Heart left ventricle (tissue), 13 donors: ENCODE results near the gene ERCC6L.

Experiments
- POLR2A ChIP-seq, 2 donors: fragments of 450-650 bp; IDR thresholded peaks; one replicate each; pipeline ENCODE4 v1.6.1; 2017; ENCODE audit warnings: antibody characterized with exemption in 2 of 2, mild to moderate bottlenecking in 2 of 2, moderate library complexity in 2 of 2
- TF ChIP-seq, protein P1 (sequence below), 12 donors: fragments of 200-600 bp; sonication (generic) in 4 of 12; IDR thresholded peaks; one replicate each; pipeline versions ENCODE4 v1.5.0 to v1.8.0; 2018 to 2022; ENCODE audit warnings: antibody characterized with exemption in 12 of 12, mild to moderate bottlenecking in 5 of 12
- donor health status: ischemic (EF 13 %, LVEDD 7.1; RV severe dilation, severe dysfunction).
- donor health status: DM: no; HTN: yes; CAD: no.
- donor health status: DM: no; HTN: no; CAD: no.
- donor health status: ischemic (EF 25% LVEDD 6.9; RV normal size, moderate dysfunction).
- donor health status: ischemic (EF 25% LVEDD 5.7; RV mildly dilated, moderate dysfunction).
- donor health status: ischemic (EF 35%, LVEDD 5.7; RV mildly dilated, moderate dysfunction).
- donor health status: nonischemic (EF 11% LVEDD 7.7; RV severe dilation, severe dysfunction).
- donor health status: DM: yes; HTN: yes; CAD: no.
- donor health status: PGD.
- donor health status: ischemic (EF 29% LVEDD 5.4; RV normal size, mild dysfunction).
- donor health status: nonischemic (EF 23%, LVEDD 6.1; RV moderate dilation, normal function).

DNA sequence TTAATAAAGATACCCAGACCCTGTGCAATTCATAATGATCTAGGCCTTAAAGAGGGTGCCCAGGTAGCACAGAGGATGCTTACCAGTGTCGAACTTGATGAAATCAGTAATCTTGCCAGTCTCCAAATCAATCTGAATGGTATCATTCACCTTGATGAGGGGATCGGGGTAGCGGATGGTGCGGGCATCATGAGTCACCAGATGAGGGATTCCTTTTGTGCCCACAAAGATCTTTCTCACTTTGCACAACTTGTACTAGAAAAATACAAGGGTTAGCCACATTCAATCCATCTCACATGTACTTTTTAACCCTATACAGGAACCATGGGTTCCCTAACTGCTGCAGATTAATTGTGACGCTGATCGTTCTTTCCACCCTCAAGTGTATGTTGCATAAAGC lies 34.9 kb upstream of the ERCC6L start:
- TF ChIP-seq, protein P1, sequence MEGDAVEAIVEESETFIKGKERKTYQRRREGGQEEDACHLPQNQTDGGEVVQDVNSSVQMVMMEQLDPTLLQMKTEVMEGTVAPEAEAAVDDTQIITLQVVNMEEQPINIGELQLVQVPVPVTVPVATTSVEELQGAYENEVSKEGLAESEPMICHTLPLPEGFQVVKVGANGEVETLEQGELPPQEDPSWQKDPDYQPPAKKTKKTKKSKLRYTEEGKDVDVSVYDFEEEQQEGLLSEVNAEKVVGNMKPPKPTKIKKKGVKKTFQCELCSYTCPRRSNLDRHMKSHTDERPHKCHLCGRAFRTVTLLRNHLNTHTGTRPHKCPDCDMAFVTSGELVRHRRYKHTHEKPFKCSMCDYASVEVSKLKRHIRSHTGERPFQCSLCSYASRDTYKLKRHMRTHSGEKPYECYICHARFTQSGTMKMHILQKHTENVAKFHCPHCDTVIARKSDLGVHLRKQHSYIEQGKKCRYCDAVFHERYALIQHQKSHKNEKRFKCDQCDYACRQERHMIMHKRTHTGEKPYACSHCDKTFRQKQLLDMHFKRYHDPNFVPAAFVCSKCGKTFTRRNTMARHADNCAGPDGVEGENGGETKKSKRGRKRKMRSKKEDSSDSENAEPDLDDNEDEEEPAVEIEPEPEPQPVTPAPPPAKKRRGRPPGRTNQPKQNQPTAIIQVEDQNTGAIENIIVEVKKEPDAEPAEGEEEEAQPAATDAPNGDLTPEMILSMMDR (IDR thresholded peaks at IDR 0.05), result no peak
- TF ChIP-seq POLR2A (IDR thresholded peaks at IDR 0.05), result no peak
